BJ (cell line): ENCODE results near the gene NCKAP5L. TPM values are rescaled to one million over a fixed set of nuclear protein-coding genes. Genes with fewer than 3 reads are reported as not detected.

ENCODE experiments used
- CTCF ChIA-PET: fragments of 350-600 bp; formaldehyde crosslinking; extraction: SDS; loops from one replicate; lab custom pipeline; 2021; ENCODE audit warnings: antibody characterized with exemption, inconsistent platforms; lab: Yijun Ruan, JAX
- POLR2A ChIA-PET: fragments of 300-600 bp; sonication (Branson Sonifier 250); formaldehyde crosslinking; extraction: SDS; loops from one replicate; lab custom pipeline; 2021; ENCODE audit warnings: antibody characterized with exemption; lab: Charles Lee
- DNase-seq: peaks from one replicate; pipeline ENCODE4 v3.0.0-alpha.2; 2011; ENCODE audit warnings: low read depth
- H3K27me3 ChIP-seq: 2 replicates; pipeline ENCODE4 v1.6.0; 2011; ENCODE audit warnings: low read length; ENCODE audit not compliant: control insufficient read depth, insufficient read depth
- H3K36me3 ChIP-seq: 2 replicates; pipeline ENCODE4 v1.5.1; 2011; ENCODE audit warnings: low read length; ENCODE audit not compliant: control insufficient read depth, insufficient read depth
- H3K4me3 ChIP-seq: 2 replicates; pipeline ENCODE4 v1.5.1; 2011; ENCODE audit warnings: low read depth, mild to moderate bottlenecking, control low read depth, low read length
- polyA plus RNA-seq: library from polyadenylated mRNA; depleted of rRNA; stranded (reverse); fragments of >200 nt; gene quantifications from 2 replicates; pipeline ENCODE4 v1.2.3, GENCODE V29; 2011
- TF ChIP-seq, protein P1 (sequence below): IDR thresholded peaks from 2 replicates; pipeline ENCODE4 v1.5.1; 2011; ENCODE audit warnings: low read depth, mild to moderate bottlenecking, control low read depth, inconsistent platforms, low read length, moderate library complexity; ENCODE audit not compliant: insufficient read depth

The NCKAP5L gene
- polyA plus RNA-seq, 1 experiment: 13.2 TPM

DNA sequence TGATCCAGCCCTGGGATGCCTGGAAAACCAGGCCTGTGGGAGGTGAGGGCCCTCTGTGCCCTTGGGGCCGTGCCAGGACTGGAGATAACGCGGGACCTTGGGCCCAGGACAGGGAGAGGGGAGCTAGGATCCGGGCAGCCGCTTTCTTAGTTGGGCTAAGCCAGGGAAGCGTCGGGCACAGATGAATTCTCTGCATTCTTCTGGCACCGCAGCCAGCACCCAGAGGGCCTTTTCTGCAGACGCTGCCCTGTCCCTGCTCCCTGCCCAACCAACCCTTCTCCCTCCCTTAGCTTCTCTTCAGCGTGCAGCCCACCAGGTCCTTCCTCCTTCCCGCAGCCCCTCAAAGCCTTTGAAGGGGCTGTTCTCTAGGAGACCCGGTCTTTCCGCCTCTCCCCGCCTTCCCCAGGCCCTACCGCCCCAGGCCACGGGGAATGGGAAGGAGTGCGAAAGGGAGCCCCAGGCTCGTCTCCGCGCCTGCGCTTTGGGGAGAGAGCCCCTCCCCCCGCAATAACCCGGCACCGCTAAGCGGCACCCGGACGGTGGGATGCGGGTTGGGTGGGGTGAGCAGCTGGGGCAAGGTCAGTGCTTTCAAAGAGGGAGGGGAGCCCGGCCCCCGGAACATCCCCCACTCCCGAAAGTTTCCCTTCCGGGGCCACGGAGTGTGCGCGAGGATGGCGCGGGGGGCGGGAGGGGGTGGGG is 663 bp downstream of the NCKAP5L start:
- no peak for DNase-seq
- CTCF ChIA-PET: interaction anchor here (0.6 to 3.2 kb wide), 9 partner anchors 12 to 243 kb away, joined by 3 to 16 read pairs (median 4); partner anchors contain the start of gene TMBIM6
- POLR2A ChIA-PET: interaction anchor here (0.6 to 1.0 kb wide), 3 partner anchors 16 to 940 kb away, joined by 3 to 15 read pairs (median 6); partner anchors contain the start of gene BCDIN3D
- H3K27me3 ChIP-seq: no peaks in the 10 kb centered on the region
- peak overlapping the region; percentile 92 for H3K4me3 ChIP-seq
- TF ChIP-seq, protein P1, sequence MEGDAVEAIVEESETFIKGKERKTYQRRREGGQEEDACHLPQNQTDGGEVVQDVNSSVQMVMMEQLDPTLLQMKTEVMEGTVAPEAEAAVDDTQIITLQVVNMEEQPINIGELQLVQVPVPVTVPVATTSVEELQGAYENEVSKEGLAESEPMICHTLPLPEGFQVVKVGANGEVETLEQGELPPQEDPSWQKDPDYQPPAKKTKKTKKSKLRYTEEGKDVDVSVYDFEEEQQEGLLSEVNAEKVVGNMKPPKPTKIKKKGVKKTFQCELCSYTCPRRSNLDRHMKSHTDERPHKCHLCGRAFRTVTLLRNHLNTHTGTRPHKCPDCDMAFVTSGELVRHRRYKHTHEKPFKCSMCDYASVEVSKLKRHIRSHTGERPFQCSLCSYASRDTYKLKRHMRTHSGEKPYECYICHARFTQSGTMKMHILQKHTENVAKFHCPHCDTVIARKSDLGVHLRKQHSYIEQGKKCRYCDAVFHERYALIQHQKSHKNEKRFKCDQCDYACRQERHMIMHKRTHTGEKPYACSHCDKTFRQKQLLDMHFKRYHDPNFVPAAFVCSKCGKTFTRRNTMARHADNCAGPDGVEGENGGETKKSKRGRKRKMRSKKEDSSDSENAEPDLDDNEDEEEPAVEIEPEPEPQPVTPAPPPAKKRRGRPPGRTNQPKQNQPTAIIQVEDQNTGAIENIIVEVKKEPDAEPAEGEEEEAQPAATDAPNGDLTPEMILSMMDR: no peak
- H3K36me3 ChIP-seq: peaks cover 2% of the 10 kb centered on the region; the same call in 1 of the 2 replicates

DNA sequence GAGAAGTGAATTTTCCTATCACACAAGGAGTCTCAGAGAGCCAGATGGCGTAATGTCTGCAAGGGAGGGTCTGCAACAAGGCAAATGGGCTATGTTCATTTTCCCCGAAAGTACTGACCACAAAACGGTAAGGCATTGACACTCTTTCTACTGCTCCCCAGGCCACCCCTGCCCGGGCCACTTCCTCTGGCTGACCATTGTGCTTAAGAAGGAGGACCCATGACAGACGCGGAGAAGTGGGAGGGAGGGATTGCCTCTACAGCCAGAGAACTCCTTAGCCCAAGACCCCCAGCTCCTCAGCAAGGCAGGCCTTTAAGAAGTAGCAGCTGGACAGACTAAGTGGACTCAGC is 1.2 kb downstream of the NCKAP5L start:
- ChIA-PET POLR2A (interaction anchor here (0.7 kb wide), 1 partner anchor 189 kb away, joined by 3 read pairs; no protein-coding TSS in a partner anchor), CTCF (interaction anchor here (0.6 to 1.6 kb wide), 8 partner anchors 12 to 243 kb away, joined by 3 to 6 read pairs (median 4); partner anchors contain the start of gene TMBIM6)
- DNase-seq: no peak
- H3K4me3 ChIP-seq: peak overlapping the region; percentile 92
- H3K36me3 ChIP-seq: peaks cover 2% of the 10 kb centered on the region; the same call in 1 of the 2 replicates
- TF ChIP-seq, protein P1: no peak
- H3K27me3 ChIP-seq: no peaks in the 10 kb centered on the region

DNA sequence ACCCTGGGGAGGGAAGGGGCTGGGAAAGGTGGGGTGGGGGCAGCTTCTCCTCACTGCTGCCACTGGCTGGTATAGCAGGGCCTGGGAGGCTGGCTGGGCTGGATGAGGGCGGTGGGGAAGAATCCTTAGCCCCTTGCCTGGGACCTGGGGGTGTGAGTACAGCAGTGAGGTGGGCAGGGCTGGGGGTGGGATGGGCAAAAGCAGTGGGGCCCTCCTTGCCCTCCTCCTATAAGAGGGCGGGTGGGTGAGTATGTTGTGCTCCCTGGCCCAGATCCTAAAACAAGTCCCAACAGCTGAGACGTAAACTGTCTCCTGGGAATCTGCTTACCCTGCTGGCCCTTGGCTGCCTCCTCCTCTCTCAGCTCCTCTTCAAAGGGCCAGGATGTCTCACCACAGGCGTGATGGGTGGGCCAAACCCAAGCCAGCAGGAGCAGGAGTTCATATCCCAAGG is 2.2 kb downstream of the NCKAP5L start:
- POLR2A ChIA-PET: interaction anchor here (0.5 kb wide), 2 partner anchors 16 to 101 kb away, joined by 3 read pairs; no protein-coding TSS in a partner anchor
- CTCF ChIA-PET: interaction anchor here (0.6 to 1.6 kb wide), 6 partner anchors 13 to 844 kb away, joined by 3 to 6 read pairs (median 3); partner anchors contain the start of gene TMBIM6
- Histone ChIP-seq H3K27me3 (no peaks in the 10 kb centered on the region), H3K36me3 (peaks cover 2% of the 10 kb centered on the region; the same call in 1 of the 2 replicates), H3K4me3 (no peak overlapping the region)
- TF ChIP-seq, protein P1: no peak
- no peak for DNase-seq

DNA sequence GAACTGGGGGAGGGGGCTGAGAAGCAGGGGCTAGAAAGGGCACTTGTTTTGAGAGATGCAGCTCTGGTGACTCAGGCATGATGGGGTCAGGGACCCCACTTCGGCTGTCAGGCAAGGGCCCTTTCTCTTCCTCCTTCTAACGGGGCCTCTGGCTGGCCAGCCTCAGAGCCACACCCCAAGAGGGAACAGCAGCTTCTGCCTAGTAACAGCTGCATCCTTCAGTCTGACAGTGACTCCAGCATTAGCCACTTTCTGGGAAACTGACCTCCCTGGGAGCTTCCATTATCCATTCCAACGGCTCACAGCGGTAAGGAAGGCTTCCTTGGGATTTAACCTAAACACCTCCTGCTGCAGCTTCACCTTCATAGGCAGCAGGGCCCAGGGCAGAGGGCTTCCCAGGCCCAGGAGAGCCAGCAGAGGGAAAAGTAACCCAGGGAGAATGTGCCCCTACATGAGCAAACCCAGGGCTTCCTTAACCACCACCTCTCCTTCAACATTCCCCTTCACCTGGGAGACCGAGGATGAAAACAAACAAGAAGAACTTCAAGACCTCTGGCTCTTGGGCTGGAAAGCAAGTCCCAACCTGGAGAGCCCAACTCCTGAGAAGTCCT is 2.7 kb downstream of the NCKAP5L start:
- DNase-seq: no peak
- H3K36me3 ChIP-seq: peaks cover 2% of the 10 kb centered on the region; the same call in 1 of the 2 replicates
- H3K27me3 ChIP-seq: no peaks in the 10 kb centered on the region
- POLR2A ChIA-PET: interaction anchor here (0.5 kb wide), 1 partner anchor 17 kb away, joined by 3 read pairs; no protein-coding TSS in a partner anchor
- TF ChIP-seq, protein P1: no peak
- H3K4me3 ChIP-seq: no peak overlapping the region
- CTCF ChIA-PET: interaction anchor here (0.6 to 1.4 kb wide), 3 partner anchors 14 to 845 kb away, joined by 3 to 6 read pairs (median 3); partner anchors contain the start of gene TMBIM6
